OCI-LY1 (cell line): ENCODE results near the gene FAM131C.

Experiments used
- H2AFZ ChIP-seq: fragments of 200-600 bp; sonication (generic), shearing (Covaris generic); 2 replicates; pipeline ENCODE4 v1.6.0; 2014; ENCODE audit warnings: antibody characterized with exemption, mild to moderate bottlenecking, low read length
- H3F3A ChIP-seq: fragments of 200-600 bp; sonication (generic), shearing (Covaris generic); 2 replicates; pipeline ENCODE4 v1.6.0; 2014; ENCODE audit warnings: mild to moderate bottlenecking, antibody characterized with exemption, low read length, moderate library complexity; ENCODE audit not compliant: insufficient read depth
- H3K27ac ChIP-seq: fragments of 200-600 bp; sonication (generic); 2 replicates; pipeline ENCODE4 v1.5.1; 2014; ENCODE audit warnings: low read length, mixed run types, mild to moderate bottlenecking, low read depth; ENCODE audit not compliant: poor library complexity, severe bottlenecking
- H3K27me3 ChIP-seq: fragments of 200-600 bp; sonication (generic); 2 replicates; pipeline ENCODE4 v1.6.0; 2014; ENCODE audit warnings: antibody characterized with exemption, mild to moderate bottlenecking, low read length, moderate library complexity; ENCODE audit not compliant: insufficient read depth
- H3K36me3 ChIP-seq: fragments of 200-600 bp; sonication (generic); 2 replicates; pipeline ENCODE4 v1.6.1; 2014; ENCODE audit warnings: mild to moderate bottlenecking, antibody characterized with exemption, low read length, moderate library complexity, mixed read lengths; ENCODE audit not compliant: insufficient read depth
- H3K4me1 ChIP-seq: fragments of 200-600 bp; sonication (generic); 2 replicates; pipeline ENCODE4 v1.5.1; 2014; ENCODE audit warnings: mild to moderate bottlenecking, low read length, moderate library complexity; ENCODE audit not compliant: insufficient read depth, severe bottlenecking
- H3K4me2 ChIP-seq: fragments of 200-600 bp; sonication (generic), shearing (Covaris generic); 2 replicates; pipeline ENCODE4 v1.6.1; 2014; ENCODE audit warnings: low read length
- H3K4me3 ChIP-seq: fragments of 200-600 bp; sonication (generic); 2 replicates; pipeline ENCODE4 v1.5.1; 2014; ENCODE audit warnings: low read length, low read depth, mild to moderate bottlenecking, mixed read lengths; ENCODE audit not compliant: poor library complexity, severe bottlenecking
- H3K79me2 ChIP-seq: fragments of 200-600 bp; shearing (Covaris generic); 2 replicates; pipeline ENCODE4 v1.6.1; 2016; ENCODE audit warnings: mixed run types, low read length, mixed read lengths; ENCODE audit not compliant: insufficient read depth
- H3K9ac ChIP-seq: fragments of 200-600 bp; sonication (generic), shearing (Covaris generic); 2 replicates; pipeline ENCODE4 v1.6.1; 2014; ENCODE audit warnings: mild to moderate bottlenecking, low read length, mixed read lengths
- H3K9me2 ChIP-seq: fragments of 200-600 bp; sonication (generic), shearing (Covaris generic); 2 replicates; pipeline ENCODE4 v1.6.1; 2014; ENCODE audit warnings: low read depth, mild to moderate bottlenecking, low read length, mixed read lengths
- H3K9me3 ChIP-seq: fragments of 200-600 bp; shearing (Covaris generic); 2 replicates; pipeline ENCODE4 v1.6.1; 2014; ENCODE audit warnings: low read length, mixed read lengths
- H4K20me1 ChIP-seq: fragments of 200-600 bp; sonication (generic), shearing (Covaris generic); 2 replicates; pipeline ENCODE4 v1.6.0; 2016; ENCODE audit warnings: mild to moderate bottlenecking, low read length; ENCODE audit not compliant: insufficient read depth
- EZH2 ChIP-seq: fragments of 200-600 bp; sonication (generic), shearing (Covaris generic); IDR thresholded peaks from 2 replicates; pipeline ENCODE4 v1.8.0; 2017; ENCODE audit warnings: borderline replicate concordance, mixed run types, mild to moderate bottlenecking, antibody characterized with exemption, low read length, moderate library complexity, mixed read lengths
- TF ChIP-seq, protein P1 (sequence below): fragments of 200-600 bp; sonication (generic), shearing (Covaris generic); IDR thresholded peaks from 2 replicates; pipeline ENCODE4 v1.5.1; 2017; ENCODE audit warnings: mild to moderate bottlenecking, antibody characterized with exemption, low read length, moderate library complexity, mixed read lengths

Gene FAM131C

DNA sequence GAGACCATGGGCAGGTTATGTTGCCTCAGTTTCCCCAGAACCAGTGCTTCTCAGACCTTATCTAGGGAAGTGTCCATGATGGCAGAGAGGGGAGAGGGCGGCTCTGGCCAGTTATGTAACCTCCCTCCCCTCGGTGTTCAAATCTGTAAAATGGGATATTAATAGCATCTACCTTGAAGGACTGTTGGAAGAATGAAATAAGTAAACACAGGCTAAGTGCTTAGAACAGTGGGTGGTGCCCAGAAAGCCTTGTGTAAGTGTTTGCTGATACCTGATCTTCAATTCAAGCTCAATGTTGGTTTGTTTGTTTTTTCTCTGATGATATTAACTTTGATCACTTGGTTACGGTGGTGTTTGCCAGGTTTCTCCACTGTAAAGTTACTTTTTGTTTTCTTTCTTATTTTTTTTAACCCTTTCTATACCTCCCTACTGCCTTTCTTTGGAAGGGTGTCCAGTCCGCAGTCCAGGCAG lies 47.5 kb upstream of the FAM131C start:
- Histone ChIP-seq H3K79me2 (no peaks in the 10 kb centered on the region), H3K4me3 (no peak overlapping the region), H3K4me2 (no peak overlapping the region), H3F3A (no peaks in the 10 kb centered on the region), H4K20me1 (no peaks in the 10 kb centered on the region), H3K36me3 (no peaks in the 10 kb centered on the region), H3K9me3 (no peaks in the 10 kb centered on the region), H3K9ac (no peak overlapping the region), H3K27me3 (peaks cover 14% of the 10 kb centered on the region; the same call in 1 of the 2 replicates), H3K9me2 (no peaks in the 10 kb centered on the region), H2AFZ (no peak overlapping the region), H3K4me1 (no peaks in the 10 kb centered on the region), H3K27ac (no peak overlapping the region)
- TF ChIP-seq, protein P1, sequence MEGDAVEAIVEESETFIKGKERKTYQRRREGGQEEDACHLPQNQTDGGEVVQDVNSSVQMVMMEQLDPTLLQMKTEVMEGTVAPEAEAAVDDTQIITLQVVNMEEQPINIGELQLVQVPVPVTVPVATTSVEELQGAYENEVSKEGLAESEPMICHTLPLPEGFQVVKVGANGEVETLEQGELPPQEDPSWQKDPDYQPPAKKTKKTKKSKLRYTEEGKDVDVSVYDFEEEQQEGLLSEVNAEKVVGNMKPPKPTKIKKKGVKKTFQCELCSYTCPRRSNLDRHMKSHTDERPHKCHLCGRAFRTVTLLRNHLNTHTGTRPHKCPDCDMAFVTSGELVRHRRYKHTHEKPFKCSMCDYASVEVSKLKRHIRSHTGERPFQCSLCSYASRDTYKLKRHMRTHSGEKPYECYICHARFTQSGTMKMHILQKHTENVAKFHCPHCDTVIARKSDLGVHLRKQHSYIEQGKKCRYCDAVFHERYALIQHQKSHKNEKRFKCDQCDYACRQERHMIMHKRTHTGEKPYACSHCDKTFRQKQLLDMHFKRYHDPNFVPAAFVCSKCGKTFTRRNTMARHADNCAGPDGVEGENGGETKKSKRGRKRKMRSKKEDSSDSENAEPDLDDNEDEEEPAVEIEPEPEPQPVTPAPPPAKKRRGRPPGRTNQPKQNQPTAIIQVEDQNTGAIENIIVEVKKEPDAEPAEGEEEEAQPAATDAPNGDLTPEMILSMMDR: no peak
- no peak for TF ChIP-seq EZH2

DNA sequence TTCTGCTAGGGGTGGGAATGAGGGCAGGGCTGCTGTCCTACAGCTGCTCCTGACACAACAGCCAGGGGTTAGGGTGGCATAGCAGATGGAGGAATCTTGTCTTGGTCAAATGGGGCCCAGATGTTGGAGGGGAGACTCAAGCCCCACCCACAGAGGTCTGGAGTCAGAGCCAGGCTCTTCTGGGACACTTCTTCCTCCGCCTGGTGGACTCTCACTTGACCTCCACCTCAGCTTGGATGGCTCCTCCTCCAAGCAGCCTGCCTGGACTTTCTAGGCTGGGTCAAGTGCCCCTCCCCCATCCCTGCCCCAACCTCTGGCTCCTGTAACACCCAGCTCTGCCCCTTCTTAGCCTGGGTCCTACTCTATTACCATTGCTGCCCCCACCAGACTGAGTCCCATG lies 47.0 kb upstream of the FAM131C start:
- Histone ChIP-seq H4K20me1 (no peaks in the 10 kb centered on the region), H3K27ac (no peak overlapping the region), H3K9me3 (no peaks in the 10 kb centered on the region), H3K9me2 (no peaks in the 10 kb centered on the region), H3K79me2 (no peaks in the 10 kb centered on the region), H3K4me3 (no peak overlapping the region), H3K27me3 (peaks cover 14% of the 10 kb centered on the region; the same call in 1 of the 2 replicates), H3F3A (no peaks in the 10 kb centered on the region), H2AFZ (no peak overlapping the region), H3K36me3 (no peaks in the 10 kb centered on the region), H3K9ac (no peak overlapping the region), H3K4me2 (no peak overlapping the region), H3K4me1 (no peaks in the 10 kb centered on the region)
- TF ChIP-seq EZH2: no peak
- TF ChIP-seq, protein P1: no peak

DNA sequence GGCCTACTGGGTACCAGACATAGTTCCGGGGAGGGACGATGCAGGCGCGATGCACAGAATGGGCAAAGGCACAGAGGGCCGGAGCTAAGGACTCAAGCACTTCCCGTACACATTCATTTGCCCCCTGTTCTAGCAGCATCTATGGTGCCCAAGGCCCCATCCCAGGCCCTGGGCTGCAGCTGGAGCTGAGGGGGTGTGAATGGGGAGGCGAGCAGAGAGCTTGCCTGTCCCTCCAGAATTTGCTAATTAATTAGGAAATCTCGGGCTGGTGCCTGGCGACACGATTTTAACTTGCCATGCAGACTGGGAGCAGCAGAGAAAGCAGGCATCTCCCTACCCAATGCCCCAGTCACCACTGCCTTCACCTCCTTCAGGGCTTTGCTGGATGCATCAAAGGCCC lies 46.5 kb upstream of the FAM131C start:
- H3K27ac ChIP-seq: no peak overlapping the region
- no peaks in the 10 kb centered on the region for H3F3A ChIP-seq
- H3K9ac ChIP-seq: no peak overlapping the region
- peaks cover 14% of the 10 kb centered on the region; the same call in 1 of the 2 replicates for H3K27me3 ChIP-seq
- H3K9me3 ChIP-seq: no peaks in the 10 kb centered on the region
- H2AFZ ChIP-seq: no peak overlapping the region
- no peaks in the 10 kb centered on the region for H3K9me2 ChIP-seq
- H3K79me2 ChIP-seq: no peaks in the 10 kb centered on the region
- H3K36me3 ChIP-seq: no peaks in the 10 kb centered on the region
- H3K4me2 ChIP-seq: no peak overlapping the region
- TF ChIP-seq EZH2: no peak
- TF ChIP-seq, protein P1: no peak
- H3K4me1 ChIP-seq: no peaks in the 10 kb centered on the region
- H4K20me1 ChIP-seq: no peaks in the 10 kb centered on the region
- no peak overlapping the region for H3K4me3 ChIP-seq
